Prostate gland (tissue), 2 donors: Measurements from ENCODE around the gene HTR6. TPM values are rescaled to one million over a fixed set of nuclear protein-coding genes. Genes with fewer than 3 reads are reported as not detected.

Experiments used
- DNase-seq: peaks from one replicate; pipeline ENCODE4 v3.0.0-alpha.2; 2019; ENCODE audit warnings: low spot score
- H3K27ac ChIP-seq, 2 donors: fragments of 200-600 bp; sonication (generic); 2 replicates each; pipeline ENCODE4 v1.5.1; 2017 to 2019
- H3K27me3 ChIP-seq: fragments of 200-600 bp; sonication (generic); replicated peaks from 2 replicates; pipeline ENCODE4 v1.5.1; 2019; ENCODE audit not compliant: insufficient read depth
- H3K36me3 ChIP-seq, 2 donors: fragments of 200-600 bp; sonication (generic); 1 replicate in 1 of 2; 2 replicates in 1 of 2; pipeline versions ENCODE4 v1.5.1 to v1.8.1; 2017 to 2019
- H3K4me1 ChIP-seq: fragments of 200-600 bp; sonication (generic); replicated peaks from 2 replicates; pipeline ENCODE4 v1.5.1; 2019
- H3K4me3 ChIP-seq, 2 donors: fragments of 200-600 bp; sonication (generic); 2 replicates each; pipeline ENCODE4 v1.5.1; 2017 to 2019
- H3K9me3 ChIP-seq: fragments of 200-600 bp; sonication (generic); 2 replicates; pipeline ENCODE4 v1.5.1; 2017
- CTCF ChIP-seq, 4 experiments: fragments of 200-600 bp in 2 of 4; fragments of 450-650 bp in 2 of 4; sonication (generic) in 2 of 4; IDR thresholded peaks; 1 replicate in 3 of 4; 2 replicates in 1 of 4; pipeline ENCODE4 v1.5.1; 2016 to 2019; ENCODE audit warnings: antibody characterized with exemption in 4 of 4, mild to moderate bottlenecking in 2 of 4, moderate library complexity in 2 of 4
- POLR2A ChIP-seq: fragments of 450-650 bp; IDR thresholded peaks from one replicate; pipeline ENCODE4 v1.6.1; 2016; ENCODE audit warnings: antibody characterized with exemption, mild to moderate bottlenecking
- POLR2AphosphoS5 ChIP-seq: sonication (generic); formaldehyde crosslinking; IDR thresholded peaks from one replicate; pipeline ENCODE4 v1.6.1; 2017; ENCODE audit warnings: antibody characterized with exemption
- WGBS: methylation state at CpG from one replicate; pipeline ENCODE4 v1.1.5; 2018; 5-methylcytosine and 5-hydroxymethylcytosine counted together
- intact Hi-C: fragments of 100-400 bp; cut with DNase I; formaldehyde crosslinking; loops from one replicate; pipeline ENCODE4 v1.14.2; 2022
- total RNA-seq, 2 donors: library from RNA; depleted of rRNA; stranded (reverse); fragments of >200 nt; gene quantifications; one replicate each; pipeline ENCODE4 v1.1.0, GENCODE V29; 2016

HTR6 gene
- total RNA-seq, 2 donors from 2014 or later: not detected

- H3K4me3 ChIP-seq: no peak overlapping the region
- no peak overlapping the region for H3K27ac ChIP-seq
- no peaks in the 10 kb centered on the region for H3K27me3 ChIP-seq
- no peaks in the 10 kb centered on the region for H3K36me3 ChIP-seq
- no peak for DNase-seq
- WGBS: 83% methylated on average over 4 of the region's 4 CpGs
- TF ChIP-seq CTCF (IDR thresholded peaks at IDR 0.05): no peak
- no peak for TF ChIP-seq POLR2AphosphoS5
- TF ChIP-seq POLR2A: no peak
- intact Hi-C loops: no loop called here
- H3K4me1 ChIP-seq: peaks cover 2% of the 10 kb centered on the region
- H3K9me3 ChIP-seq: no peaks in the 10 kb centered on the region
These were observed 44.7 kb downstream of the HTR6 start for GRCh38 chr1:19709260-19709793.

- 64% methylated on average over 12 of the region's 12 CpGs for WGBS
- H3K27me3 ChIP-seq: no peaks in the 10 kb centered on the region
These were observed 46.3 kb downstream of the HTR6 start for GRCh38 chr1:19710825-19711611.

GRCh38 chr1:19712928-19713327 lies 48.3 kb downstream of the HTR6 start:
- no peak overlapping the region for H3K27ac ChIP-seq
- H3K4me1 ChIP-seq: no peaks in the 10 kb centered on the region
- 80% methylated on average over 4 of the region's 4 CpGs for WGBS
- DNase-seq: no peak
- H3K9me3 ChIP-seq: no peaks in the 10 kb centered on the region
- H3K4me3 ChIP-seq: no peak overlapping the region
- no peaks in the 10 kb centered on the region for H3K36me3 ChIP-seq
- TF ChIP-seq POLR2A (no peak), POLR2AphosphoS5 (no peak), CTCF (IDR thresholded peaks at IDR 0.05) (no peak)
- no peaks in the 10 kb centered on the region for H3K27me3 ChIP-seq
- intact Hi-C loops: loop anchor here (10.0 kb wide), 1 partner anchor 92 kb away; no protein-coding TSS in a partner anchor

More at GRCh38 chr1:19710825-19711611, 46.3 kb downstream of the HTR6 start:
- TF ChIP-seq POLR2A (no peak), CTCF (IDR thresholded peaks at IDR 0.05) (no peak), POLR2AphosphoS5 (no peak)
- Histone ChIP-seq H3K4me3 (no peak overlapping the region), H3K27ac (no peak overlapping the region), H3K4me1 (no peaks in the 10 kb centered on the region), H3K36me3 (no peaks in the 10 kb centered on the region), H3K9me3 (no peaks in the 10 kb centered on the region)
- intact Hi-C loops: loop anchor here (10.0 kb wide), 1 partner anchor 94 kb away; no protein-coding TSS in a partner anchor
- DNase-seq: no peak

- intact Hi-C loops: loop anchor here (5.0 to 10.0 kb wide), 2 partner anchors 47 to 89 kb away; no protein-coding TSS in a partner anchor
- DNase-seq: peak; percentile 88
- 35% methylated on average over 12 of the region's 12 CpGs for WGBS
These were observed 50.9 kb downstream of the HTR6 start for GRCh38 chr1:19715334-19716203.

More at GRCh38 chr1:19715334-19716203, 50.9 kb downstream of the HTR6 start:
- no peaks in the 10 kb centered on the region for H3K9me3 ChIP-seq
- H3K4me3 ChIP-seq: no peak overlapping the region
- TF ChIP-seq POLR2A: no peak
- TF ChIP-seq CTCF (IDR thresholded peaks at IDR 0.05): peak; percentile 51 to 83 (median 76)
- peak; percentile 74 for TF ChIP-seq POLR2AphosphoS5
- H3K27ac ChIP-seq: no peak overlapping the region
- H3K27me3 ChIP-seq: no peaks in the 10 kb centered on the region
- no peaks in the 10 kb centered on the region for H3K4me1 ChIP-seq
- no peaks in the 10 kb centered on the region for H3K36me3 ChIP-seq
